Endothelial cell of umbilical vein (primary cell): Measurements from ENCODE around the gene ITGA7. TPM values are rescaled to one million over a fixed set of nuclear protein-coding genes. Genes with fewer than 3 reads are reported as not detected.

ENCODE experiments used
- BruUV-seq: library from RNA; stranded (reverse); fragments of 400-500 nt; replicated peaks from 2 replicates; lab custom pipeline; 2021; lab: Mats Ljungman, UMichigan
- CTCF ChIA-PET: fragments of 300-600, 350-600 bp; sonication (Branson Sonifier 250); formaldehyde crosslinking; loops from one replicate; lab custom pipeline; 2021; ENCODE audit warnings: antibody characterized with exemption, inconsistent platforms; lab: Charles Lee
- POLR2A ChIA-PET: fragments of 300-600, 350-600 bp; sonication (Branson Sonifier 250); formaldehyde crosslinking; loops from one replicate; lab custom pipeline; 2021; ENCODE audit warnings: antibody characterized with exemption, inconsistent platforms; lab: Charles Lee
- DNase-seq: peaks from one replicate; pipeline ENCODE4 v3.0.0-alpha.2; 2011; ENCODE audit warnings: low read depth, low spot score
- FAIRE-seq: peaks from 2 replicates; lab custom pipeline; 2011; peaks lifted over from hg19 to GRCh38; lab: Jason Lieb, UNC
- H2AFZ ChIP-seq: 2 replicates; pipeline ENCODE4 v1.6.0; 2012; ENCODE audit warnings: low read depth, low read length, control low read depth, inconsistent platforms
- H3K27ac ChIP-seq: 2 replicates; pipeline ENCODE4 v1.5.1; 2011; ENCODE audit warnings: low read depth, mild to moderate bottlenecking, control low read depth, low read length, moderate library complexity; ENCODE audit not compliant: insufficient read depth
- H3K27me3 ChIP-seq, 2 experiments: 2 replicates each; pipeline versions ENCODE4 v1.6.0 to v1.6.1; 2011; ENCODE audit warnings: low read length in 2 of 2, mixed read lengths in 1 of 2; ENCODE audit not compliant: control insufficient read depth in 2 of 2, insufficient read depth in 2 of 2
- H3K36me3 ChIP-seq, 2 experiments: 2 replicates in 1 of 2; 3 replicates in 1 of 2; pipeline ENCODE4 v1.5.1; 2011; ENCODE audit warnings: low read length in 2 of 2, mild to moderate bottlenecking in 1 of 2, moderate library complexity in 1 of 2; ENCODE audit not compliant: control insufficient read depth in 2 of 2, insufficient read depth in 2 of 2; ENCODE audit errors: extremely low read depth in 1 of 2
- H3K4me1 ChIP-seq: 3 replicates; pipeline ENCODE4 v1.5.1; 2011; ENCODE audit warnings: mild to moderate bottlenecking, low read length; ENCODE audit not compliant: control insufficient read depth, insufficient read depth; ENCODE audit errors: extremely low read depth
- H3K4me2 ChIP-seq: 2 replicates; pipeline ENCODE4 v1.6.1; 2011; ENCODE audit warnings: low read length, control low read depth, mixed read lengths; ENCODE audit not compliant: insufficient read depth
- H3K4me3 ChIP-seq, 3 experiments: fragments of 200-600 bp in 1 of 3; sonication (generic), shearing (Covaris generic) in 1 of 3; replicated peaks in 1 of 3; 2 replicates each; pipeline ENCODE4 v1.5.1; 2011 to 2016; ENCODE audit warnings: control low read depth in 3 of 3, low read length in 3 of 3, mild to moderate bottlenecking in 2 of 3, inconsistent platforms in 1 of 3, low read depth in 1 of 3, moderate library complexity in 1 of 3; ENCODE audit not compliant: insufficient read depth in 1 of 3
- H3K79me2 ChIP-seq: 2 replicates; pipeline ENCODE4 v1.6.0; 2012; ENCODE audit warnings: low read length, inconsistent platforms; ENCODE audit not compliant: control insufficient read depth, insufficient read depth
- H3K9ac ChIP-seq: replicated peaks from 2 replicates; pipeline ENCODE3; 2011; ENCODE audit warnings: low read length, control low read depth; ENCODE audit not compliant: insufficient read depth; ENCODE audit errors: extremely low read depth
- H3K9me1 ChIP-seq: replicated peaks from 3 replicates; pipeline ENCODE4 v1.6.0; 2011; ENCODE audit warnings: mild to moderate bottlenecking, low read length; ENCODE audit not compliant: control insufficient read depth, insufficient read depth; ENCODE audit errors: extremely low read depth
- H3K9me3 ChIP-seq: replicated peaks from 2 replicates; pipeline ENCODE4 v1.5.1; 2012; ENCODE audit warnings: low read length, inconsistent platforms; ENCODE audit not compliant: control insufficient read depth, insufficient read depth
- H4K20me1 ChIP-seq: replicated peaks from 2 replicates; pipeline ENCODE3; 2011; ENCODE audit warnings: mild to moderate bottlenecking, low read length; ENCODE audit not compliant: control insufficient read depth, insufficient read depth; ENCODE audit errors: extremely low read depth
- FOS ChIP-seq: IDR thresholded peaks from 2 replicates; pipeline ENCODE4 v1.6.1; 2011; ENCODE audit warnings: mild to moderate bottlenecking, low read length, moderate library complexity, borderline replicate concordance; ENCODE audit not compliant: insufficient read depth
- GATA2 ChIP-seq: IDR thresholded peaks from 2 replicates; pipeline ENCODE4 v1.7.0; 2011; ENCODE audit warnings: low read depth, mild to moderate bottlenecking, moderate library complexity, mixed read lengths, low read length; ENCODE audit not compliant: insufficient read length, insufficient read depth
- POLR2A ChIP-seq: IDR thresholded peaks from 2 replicates; pipeline ENCODE4 v1.6.1; 2012; ENCODE audit warnings: low read depth, mild to moderate bottlenecking, control low read depth, low read length
- dilution Hi-C: fragments of 300-500 bp; cut with MboI; formaldehyde crosslinking; loops from one replicate; pipeline ENCODE4 v1.15.0; 2019; ENCODE audit warnings: low sequenced_read_pairs; ENCODE audit not compliant: extremely low pct_ligation_motif_present
- intact Hi-C: fragments of 100-400 bp; cut with micrococcal nuclease; formaldehyde crosslinking; loops from one replicate; pipeline ENCODE4 v1.10.0; 2022
- polyA plus RNA-seq, 4 experiments: library from polyadenylated mRNA; depleted of rRNA in 3 of 4; stranded (reverse) in 3 of 4; unstranded in 1 of 4; fragments of >200 nt; gene quantifications; 2 replicates each; pipeline versions ENCODE4 v1.2.1 to v1.2.3, GENCODE V29; 2011 to 2012; ENCODE audit warnings: missing spikeins in 1 of 4
- total RNA-seq: library from RNA; stranded (reverse); gene quantifications from 2 replicates; pipeline ENCODE4 v1.2.3, GENCODE V29; 2021
- TF ChIP-seq, protein P1 (sequence below), 2 donors: IDR thresholded peaks; 1 replicate in 1 of 2; 2 replicates in 1 of 2; pipeline ENCODE4 v1.5.1; 2011; ENCODE audit warnings: low read length in 2 of 2, mild to moderate bottlenecking in 2 of 2, moderate library complexity in 2 of 2, control low read depth in 1 of 2, inconsistent platforms in 1 of 2, low read depth in 1 of 2; ENCODE audit not compliant: insufficient read depth in 1 of 2; ENCODE audit errors: extremely low read depth in 1 of 2

ITGA7 gene
- total and polyA plus RNA-seq, 2 donors (not counting 3 experiments of a cell fraction or from before 2014, with no cell fraction given), result 0.41 to 0.84 TPM

DNA sequence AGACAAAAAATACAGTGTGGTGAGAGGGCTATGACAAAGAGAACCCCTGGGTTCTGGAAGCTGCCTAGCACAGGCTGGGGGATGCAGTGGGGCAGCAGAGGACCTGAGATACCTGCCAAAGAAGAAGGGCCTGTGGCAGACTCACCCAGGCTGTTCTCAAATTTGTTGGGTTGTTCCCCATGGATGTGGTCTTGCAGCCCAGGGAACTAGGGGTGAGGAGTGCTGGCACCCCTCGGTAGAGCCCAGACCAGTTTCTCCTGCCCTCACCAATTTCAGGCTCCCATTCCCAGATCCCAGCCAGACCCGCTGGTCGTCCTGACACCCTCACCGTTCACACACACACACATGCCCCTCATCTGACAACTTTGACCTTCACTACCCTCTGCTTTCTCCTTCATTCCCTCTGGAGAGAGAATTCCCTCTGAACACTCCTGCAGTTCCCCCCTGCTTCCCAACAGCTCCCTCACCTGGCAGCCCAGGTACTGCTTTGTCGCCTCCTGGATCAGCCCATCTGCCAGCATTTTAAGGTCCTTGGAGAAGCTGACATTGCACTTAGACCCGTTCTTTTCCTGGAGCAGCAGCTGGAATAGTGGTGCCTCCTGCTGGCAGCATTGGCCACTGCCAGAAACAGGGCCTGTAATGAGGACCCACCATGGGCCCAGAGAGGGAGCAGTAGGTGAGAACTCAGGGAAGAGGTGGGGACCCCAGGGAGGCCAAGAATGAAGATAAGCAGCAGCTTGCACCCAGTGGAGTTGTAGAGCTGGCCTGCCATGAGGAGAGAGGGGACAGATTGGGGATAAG, 29.3 kb upstream of the ITGA7 start:
- Histone ChIP-seq H3K9me3 (no peaks in the 10 kb centered on the region), H3K4me2 (no peak overlapping the region), H3K27ac (no peak overlapping the region), H3K4me1 (peaks cover 11% of the 10 kb centered on the region), H3K36me3 (no peaks in the 10 kb centered on the region), H3K79me2 (no peaks in the 10 kb centered on the region), H4K20me1 (no peaks in the 10 kb centered on the region), H3K27me3 (no peaks in the 10 kb centered on the region), H3K4me3 (no peak overlapping the region), H2AFZ (no peak overlapping the region), H3K9me1 (no peaks in the 10 kb centered on the region), H3K9ac (no peak overlapping the region)
- ChIA-PET POLR2A (interaction anchor here (0.6 kb wide), 1 partner anchor 8 kb away, joined by 5 read pairs; no protein-coding TSS in a partner anchor), CTCF (interaction anchor here (0.6 to 8.2 kb wide), 18 partner anchors 7 to 548 kb away, joined by 3 to 151 read pairs (median 7); partner anchors contain the start of genes BLOC1S1, CD63, RAB5B and RDH5)
- FAIRE-seq (peak; percentile 83), DNase-seq (peak; percentile 69)
- TF ChIP-seq GATA2 (no peak), FOS (no peak), POLR2A (no peak)
- TF ChIP-seq, protein P1, sequence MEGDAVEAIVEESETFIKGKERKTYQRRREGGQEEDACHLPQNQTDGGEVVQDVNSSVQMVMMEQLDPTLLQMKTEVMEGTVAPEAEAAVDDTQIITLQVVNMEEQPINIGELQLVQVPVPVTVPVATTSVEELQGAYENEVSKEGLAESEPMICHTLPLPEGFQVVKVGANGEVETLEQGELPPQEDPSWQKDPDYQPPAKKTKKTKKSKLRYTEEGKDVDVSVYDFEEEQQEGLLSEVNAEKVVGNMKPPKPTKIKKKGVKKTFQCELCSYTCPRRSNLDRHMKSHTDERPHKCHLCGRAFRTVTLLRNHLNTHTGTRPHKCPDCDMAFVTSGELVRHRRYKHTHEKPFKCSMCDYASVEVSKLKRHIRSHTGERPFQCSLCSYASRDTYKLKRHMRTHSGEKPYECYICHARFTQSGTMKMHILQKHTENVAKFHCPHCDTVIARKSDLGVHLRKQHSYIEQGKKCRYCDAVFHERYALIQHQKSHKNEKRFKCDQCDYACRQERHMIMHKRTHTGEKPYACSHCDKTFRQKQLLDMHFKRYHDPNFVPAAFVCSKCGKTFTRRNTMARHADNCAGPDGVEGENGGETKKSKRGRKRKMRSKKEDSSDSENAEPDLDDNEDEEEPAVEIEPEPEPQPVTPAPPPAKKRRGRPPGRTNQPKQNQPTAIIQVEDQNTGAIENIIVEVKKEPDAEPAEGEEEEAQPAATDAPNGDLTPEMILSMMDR (IDR thresholded peaks at IDR 0.05; ENCODE audit: extremely low read depth in 1 of 2, insufficient read depth in 1 of 2, low read depth in 1 of 2, low read length in 2 of 2), result peak; percentile 89 to 96
- BruUV-seq, result no TSS peak
- dilution Hi-C loops, result no loop called here
- intact Hi-C loops, result loop anchor here (1.0 to 5.0 kb wide), 6 partner anchors 8 to 91 kb away; partner anchors contain the start of genes CD63, ORMDL2 and SARNP
